Activated CD4-positive, alpha-beta T cell treated with anti-CD3 and anti-CD28 coated beads for 4 hours (primary cell): Measurements from ENCODE around the gene KXD1.

ENCODE experiments used
- DNase-seq, 2 donors: peaks; one replicate each; pipeline ENCODE4 v3.0.0-alpha.2; 2020

The KXD1 gene

GRCh38 chr19:18603958-18604819, 46.5 kb downstream of the KXD1 start:
- no peak for DNase-seq

GRCh38 chr19:18604820-18605159, 47.1 kb downstream of the KXD1 start:
- DNase-seq = no peak

GRCh38 chr19:18605196-18605545, 47.5 kb downstream of the KXD1 start:
- DNase-seq = no peak

- DNase-seq = no peak
Observed at GRCh38 chr19:18605546-18606280, 48.0 kb downstream of the KXD1 start.

GRCh38 chr19:18606281-18607225, 48.9 kb downstream of the KXD1 start, which contains the start of gene CRLF1:
Gene CRLF1 (minus strand): TSS chr19:18606799. CDS start chr19:18606656, 143 bp downstream.
- DNase-seq = no peak

GRCh38 chr19:18607226-18608101, 49.8 kb downstream of the KXD1 start:
- peak; percentile 52 to 55 for DNase-seq

GRCh38 chr19:18608102-18608804, 50.6 kb downstream of the KXD1 start:
- DNase-seq = no peak

GRCh38 chr19:18608805-18609716, 51.4 kb downstream of the KXD1 start:
- no peak for DNase-seq

- no peak for DNase-seq
Observed at GRCh38 chr19:18609717-18610051, 52.0 kb downstream of the KXD1 start.

GRCh38 chr19:18610245-18610555, 52.5 kb downstream of the KXD1 start:
- no peak for DNase-seq

GRCh38 chr19:18610556-18611326, 53.1 kb downstream of the KXD1 start:
- no peak for DNase-seq

GRCh38 chr19:18611327-18612050, 53.8 kb downstream of the KXD1 start:
- DNase-seq = peak; percentile 44 to 52

GRCh38 chr19:18612051-18612771, 54.5 kb downstream of the KXD1 start:
- no peak for DNase-seq

GRCh38 chr19:18612772-18613588, 55.3 kb downstream of the KXD1 start, which contains the start of gene TMEM59L:
Gene TMEM59L (plus strand): TSS chr19:18612870. CDS start chr19:18612959, 89 bp downstream.
- peak; percentile 31 to 48 for DNase-seq

- no peak for DNase-seq
Observed at GRCh38 chr19:18613589-18614234, 56.0 kb downstream of the KXD1 start.

- DNase-seq = no peak
Observed at GRCh38 chr19:18616023-18616422, 58.4 kb downstream of the KXD1 start.

GRCh38 chr19:18617562-18617961, 59.9 kb downstream of the KXD1 start:
- DNase-seq = no peak
